Measurements from ENCODE around the gene KIRREL3. TPM values are rescaled to one million over a fixed set of nuclear protein-coding genes. Genes with fewer than 3 reads are reported as not detected.

KIRREL3 gene
- total RNA-seq, 4 donors from 2014 or later: 0.82 to 15.7 (median 1.4) TPM; not detected in 1

- H3K27ac ChIP-seq: no peak overlapping the region
- in situ Hi-C loops (cut with MboI; ENCODE audit: low pct_ligation_motif_present in 1 of 4, low pct_unique_long_range_greater_than_20kb in 1 of 4, low sequenced_read_pairs in 3 of 4): no loop called here
- DNase-seq: no peak
- no peaks in the 10 kb centered on the region for H3K27me3 ChIP-seq
- H3K9me3 ChIP-seq: no peaks in the 10 kb centered on the region
- no peak for TF ChIP-seq POLR2A (IDR thresholded peaks at IDR 0.05)
- no peak for TF ChIP-seq POLR2AphosphoS5 (IDR thresholded peaks at IDR 0.05)
- TF ChIP-seq CTCF (IDR thresholded peaks at IDR 0.05): no peak
- no peak for TF ChIP-seq EP300 (IDR thresholded peaks at IDR 0.05; ENCODE audit: low read depth)
- H3K4me3 ChIP-seq: no peak overlapping the region
- WGBS, 2 donors (ENCODE audit: low coverage in 1 of 2): 87 to 92% methylated on average over 5 to 10 of the region's 10 CpGs
- intact Hi-C loops (cut with DNase I; ENCODE audit: low total_unique reads): no loop called here
- no peaks in the 10 kb centered on the region for H3K36me3 ChIP-seq
- no peaks in the 10 kb centered on the region for H3K4me1 ChIP-seq
Measured at GRCh38 chr11:126764231-126764630, 236.3 kb downstream of the KIRREL3 start.

- in situ Hi-C loops (cut with MboI; ENCODE audit: low pct_ligation_motif_present in 1 of 4, low pct_unique_long_range_greater_than_20kb in 1 of 4, low sequenced_read_pairs in 3 of 4) (no loop called here), intact Hi-C loops (cut with DNase I; ENCODE audit: low total_unique reads) (no loop called here)
- TF ChIP-seq POLR2AphosphoS5 (IDR thresholded peaks at IDR 0.05) (no peak), POLR2A (IDR thresholded peaks at IDR 0.05) (no peak), CTCF (IDR thresholded peaks at IDR 0.05) (no peak), EP300 (IDR thresholded peaks at IDR 0.05; ENCODE audit: low read depth) (no peak)
- no peaks in the 10 kb centered on the region for H3K4me1 ChIP-seq
- no peak overlapping the region for H3K4me3 ChIP-seq
- DNase-seq: no peak
- H3K27me3 ChIP-seq: no peaks in the 10 kb centered on the region
- H3K36me3 ChIP-seq: no peaks in the 10 kb centered on the region
- H3K9me3 ChIP-seq: no peaks in the 10 kb centered on the region
- WGBS, 2 donors (ENCODE audit: low coverage in 1 of 2): 86 to 100% methylated on average over 1 to 2 of the region's 2 CpGs
- no peak overlapping the region for H3K27ac ChIP-seq
Measured at GRCh38 chr11:126756855-126757254, 243.7 kb downstream of the KIRREL3 start.

DNA sequence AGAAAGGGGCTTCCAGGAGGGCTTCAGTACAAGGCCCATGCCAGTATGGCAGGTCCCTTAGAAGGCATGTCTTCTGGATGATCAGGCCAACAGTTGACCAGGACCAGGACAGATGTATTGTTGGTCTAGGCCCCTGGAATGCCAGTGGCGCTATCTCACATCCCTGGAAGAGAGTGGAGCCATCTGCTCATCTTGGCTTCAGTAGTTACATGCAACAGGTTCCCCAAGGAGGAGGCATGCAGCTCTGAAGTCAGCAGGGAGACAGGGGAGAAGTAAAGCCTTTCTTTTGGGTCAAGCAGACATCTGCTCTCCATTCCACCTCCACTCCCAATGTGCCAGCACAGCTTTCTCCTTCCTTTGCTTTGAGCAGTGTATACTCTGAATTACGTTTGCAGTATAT lies 244.1 kb downstream of the KIRREL3 start:
- no peaks in the 10 kb centered on the region for H3K9me3 ChIP-seq
- H3K27ac ChIP-seq: no peak overlapping the region
- TF ChIP-seq POLR2AphosphoS5 (IDR thresholded peaks at IDR 0.05) (no peak), CTCF (IDR thresholded peaks at IDR 0.05) (no peak), EP300 (IDR thresholded peaks at IDR 0.05; ENCODE audit: low read depth) (no peak), POLR2A (IDR thresholded peaks at IDR 0.05) (no peak)
- H3K4me1 ChIP-seq: no peaks in the 10 kb centered on the region
- H3K4me3 ChIP-seq: no peak overlapping the region
- no peak for DNase-seq
- no peaks in the 10 kb centered on the region for H3K27me3 ChIP-seq
- 50 to 73% methylated on average over 1 to 2 of the region's 2 CpGs for WGBS, 2 donors (ENCODE audit: low coverage in 1 of 2)
- intact Hi-C loops (cut with DNase I; ENCODE audit: low total_unique reads): no loop called here
- no peaks in the 10 kb centered on the region for H3K36me3 ChIP-seq
- in situ Hi-C loops (cut with MboI; ENCODE audit: low pct_ligation_motif_present in 1 of 4, low pct_unique_long_range_greater_than_20kb in 1 of 4, low sequenced_read_pairs in 3 of 4): no loop called here

DNA sequence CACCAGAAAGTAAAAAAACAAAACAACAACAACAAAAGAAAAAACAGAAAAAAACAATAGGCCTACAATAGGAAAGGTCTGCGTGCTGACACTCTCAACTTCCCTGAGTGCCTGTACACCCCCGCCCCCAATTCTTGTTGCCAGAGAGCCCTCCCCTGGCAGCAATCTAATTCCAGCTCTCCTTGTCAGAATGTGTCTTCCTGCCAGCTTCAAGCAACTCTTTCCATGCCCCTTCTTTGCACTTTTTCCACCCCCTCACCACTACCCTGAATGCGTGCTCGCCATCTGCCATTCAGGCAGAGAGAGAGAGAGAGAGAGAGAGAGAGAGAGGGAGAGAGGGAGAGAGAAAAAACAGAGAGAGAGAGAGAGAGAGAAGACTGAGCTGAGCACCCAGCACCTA lies 245.0 kb downstream of the KIRREL3 start:
- Histone ChIP-seq H3K4me3 (no peak overlapping the region), H3K4me1 (no peaks in the 10 kb centered on the region), H3K36me3 (no peaks in the 10 kb centered on the region), H3K27ac (no peak overlapping the region), H3K27me3 (no peaks in the 10 kb centered on the region), H3K9me3 (no peaks in the 10 kb centered on the region)
- TF ChIP-seq CTCF (IDR thresholded peaks at IDR 0.05) (no peak), POLR2A (IDR thresholded peaks at IDR 0.05) (no peak), EP300 (IDR thresholded peaks at IDR 0.05; ENCODE audit: low read depth) (no peak), POLR2AphosphoS5 (IDR thresholded peaks at IDR 0.05) (no peak)
- in situ Hi-C loops (cut with MboI; ENCODE audit: low pct_ligation_motif_present in 1 of 4, low pct_unique_long_range_greater_than_20kb in 1 of 4, low sequenced_read_pairs in 3 of 4): no loop called here
- DNase-seq: no peak
- WGBS, 2 donors (ENCODE audit: low coverage in 1 of 2): 79 to 91% methylated on average over 4 of the region's 4 CpGs
- intact Hi-C loops (cut with DNase I; ENCODE audit: low total_unique reads): no loop called here
